H1 (cell line): Measurements from ENCODE around the gene SOCS3. TPM values are rescaled to one million over a fixed set of nuclear protein-coding genes. Genes with fewer than 3 reads are reported as not detected.

Source experiments
- CTCF ChIA-PET: fragments of 300-600 bp; sonication (Branson Sonifier 250); formaldehyde crosslinking; loops from one replicate; lab custom pipeline; 2021; ENCODE audit not compliant: partially characterized antibody; lab: Charles Lee
- POLR2A ChIA-PET: fragments of 300-600 bp; sonication (Branson Sonifier 250); formaldehyde crosslinking; loops from one replicate; lab custom pipeline; 2021; ENCODE audit warnings: inconsistent platforms; ENCODE audit not compliant: partially characterized antibody; lab: Charles Lee
- DNase-seq, 2 experiments: peaks; one replicate each; pipeline versions ENCODE4 v3.0.0 to v3.0.0-alpha.2; 2010 to 2022; ENCODE audit warnings: low spot score in 2 of 2, low read depth in 1 of 2, mixed read lengths in 1 of 2
- FAIRE-seq: peaks from 2 replicates; lab custom pipeline; 2011; peaks lifted over from hg19 to GRCh38; lab: Jason Lieb, UNC
- H2AFZ ChIP-seq: 2 replicates; pipeline ENCODE4 v1.8.1; 2012; ENCODE audit warnings: low read length, inconsistent platforms
- H2AK5ac ChIP-seq: 2 replicates; pipeline ENCODE4 v1.6.1; 2013; ENCODE audit warnings: low read depth, low read length
- H2BK120ac ChIP-seq: replicated peaks from 2 replicates; pipeline ENCODE3; 2013; ENCODE audit warnings: low read depth, low read length, inconsistent platforms
- H2BK12ac ChIP-seq: 2 replicates; pipeline ENCODE4 v1.6.1; 2013; ENCODE audit warnings: low read depth, low read length
- H2BK15ac ChIP-seq: 2 replicates; pipeline ENCODE4 v1.6.1; 2013; ENCODE audit warnings: low read length
- H2BK20ac ChIP-seq: 2 replicates; pipeline ENCODE4 v1.6.1; 2013; ENCODE audit warnings: low read length
- H2BK5ac ChIP-seq: 2 replicates; pipeline ENCODE4 v1.6.1; 2013; ENCODE audit warnings: low read depth, low read length
- H3K14ac ChIP-seq: 2 replicates; pipeline ENCODE4 v1.6.1; 2013; ENCODE audit warnings: inconsistent platforms; ENCODE audit not compliant: insufficient read length
- H3K18ac ChIP-seq: 2 replicates; pipeline ENCODE4 v1.6.1; 2013; ENCODE audit warnings: low read length; ENCODE audit errors: extremely low read depth
- H3K23ac ChIP-seq: 2 replicates; pipeline ENCODE4 v1.6.1; 2013; ENCODE audit warnings: inconsistent platforms; ENCODE audit not compliant: insufficient read length
- H3K23me2 ChIP-seq: 2 replicates; pipeline ENCODE4 v1.6.1; 2013; ENCODE audit warnings: low read depth, low read length
- H3K27ac ChIP-seq: 2 replicates; pipeline ENCODE4 v1.6.1; 2011; ENCODE audit warnings: low read depth, low read length, inconsistent platforms
- H3K27me3 ChIP-seq, 4 experiments: replicated peaks in 1 of 4; 1 replicate in 1 of 4; 2 replicates in 3 of 4; pipeline versions ENCODE4 v1.6.1 to v1.8.1; 2011 to 2013; ENCODE audit warnings: low read length in 3 of 4, mild to moderate bottlenecking in 3 of 4, inconsistent platforms in 2 of 4, mixed read lengths in 2 of 4, moderate library complexity in 1 of 4; ENCODE audit not compliant: control insufficient read depth in 3 of 4, insufficient read depth in 3 of 4; ENCODE audit errors: extremely low read depth in 1 of 4
- H3K36me3 ChIP-seq, 4 experiments: 2 replicates each; pipeline versions ENCODE4 v1.6.1 to v1.8.1; 2011 to 2013; ENCODE audit warnings: mild to moderate bottlenecking in 4 of 4, low read length in 3 of 4, moderate library complexity in 2 of 4, control low read depth in 1 of 4, inconsistent platforms in 1 of 4; ENCODE audit not compliant: insufficient read depth in 4 of 4, control insufficient read depth in 2 of 4
- H3K4ac ChIP-seq: replicated peaks from 2 replicates; pipeline ENCODE3; 2013; ENCODE audit warnings: low read length, low read depth, mixed read lengths, inconsistent platforms; ENCODE audit not compliant: insufficient read length
- H3K4me1 ChIP-seq, 4 experiments: replicated peaks in 1 of 4; 1 replicate in 1 of 4; 2 replicates in 3 of 4; pipeline versions ENCODE4 v1.6.1 to v1.8.1; 2011 to 2013; ENCODE audit warnings: low read length in 3 of 4, inconsistent platforms in 2 of 4, mixed read lengths in 1 of 4; ENCODE audit not compliant: insufficient read depth in 4 of 4, control insufficient read depth in 3 of 4
- H3K4me2 ChIP-seq, 2 experiments: 2 replicates each; pipeline versions ENCODE4 v1.6.1 to v1.8.1; 2011 to 2013; ENCODE audit warnings: low read depth in 2 of 2, low read length in 2 of 2, control low read depth in 1 of 2, inconsistent platforms in 1 of 2, mild to moderate bottlenecking in 1 of 2; ENCODE audit not compliant: insufficient read depth in 1 of 2
- H3K4me3 ChIP-seq, 4 experiments: fragments of 200-600, 300-600 bp in 1 of 4; sonication (generic), shearing (Covaris generic), sonication (Bioruptor Twin) in 1 of 4; 2 replicates each; pipeline versions ENCODE4 v1.5.1 to v1.8.1; 2011 to 2016; ENCODE audit warnings: low read length in 4 of 4, low read depth in 3 of 4, control low read depth in 2 of 4, inconsistent platforms in 2 of 4, mild to moderate bottlenecking in 2 of 4, mixed read lengths in 1 of 4, moderate library complexity in 1 of 4; ENCODE audit not compliant: insufficient read depth in 2 of 4; ENCODE audit errors: extremely low read depth in 1 of 4
- H3K56ac ChIP-seq: replicated peaks from 2 replicates; pipeline ENCODE3; 2013; ENCODE audit warnings: low read depth, mild to moderate bottlenecking, mixed read lengths, low read length, inconsistent platforms; ENCODE audit not compliant: insufficient read length
- H3K79me1 ChIP-seq: 2 replicates; pipeline ENCODE4 v1.6.1; 2013; ENCODE audit warnings: low read depth, low read length, control low read depth
- H3K79me2 ChIP-seq, 2 experiments: 2 replicates each; pipeline versions ENCODE4 v1.6.1 to v1.8.1; 2012 to 2013; ENCODE audit warnings: low read length in 2 of 2, mild to moderate bottlenecking in 2 of 2, inconsistent platforms in 1 of 2; ENCODE audit not compliant: insufficient read depth in 2 of 2, control insufficient read depth in 1 of 2
- H3K9ac ChIP-seq, 4 experiments: replicated peaks in 1 of 4; 1 replicate in 1 of 4; 2 replicates in 3 of 4; pipeline versions ENCODE4 v1.6.1 to v1.8.1; 2011 to 2013; ENCODE audit warnings: low read depth in 3 of 4, low read length in 3 of 4, control low read depth in 2 of 4, mild to moderate bottlenecking in 2 of 4, moderate library complexity in 2 of 4, inconsistent platforms in 1 of 4; ENCODE audit errors: extremely low read depth in 1 of 4
- H3K9me3 ChIP-seq, 2 experiments: 2 replicates each; pipeline versions ENCODE4 v1.6.1 to v1.8.1; 2012 to 2013; ENCODE audit warnings: mild to moderate bottlenecking in 2 of 2, moderate library complexity in 2 of 2, control low read depth in 1 of 2, inconsistent platforms in 1 of 2, low read depth in 1 of 2, low read length in 1 of 2, mixed read lengths in 1 of 2; ENCODE audit not compliant: insufficient read depth in 2 of 2
- H4K20me1 ChIP-seq, 2 experiments: replicated peaks in 1 of 2; 2 replicates each; pipeline versions ENCODE3 to v1.8.1; 2011 to 2013; ENCODE audit warnings: inconsistent platforms in 2 of 2, low read length in 2 of 2, mild to moderate bottlenecking in 1 of 2; ENCODE audit not compliant: insufficient read depth in 2 of 2, control insufficient read depth in 1 of 2
- H4K5ac ChIP-seq: 2 replicates; pipeline ENCODE4 v1.6.1; 2013; ENCODE audit warnings: low read length, low read depth, mixed read lengths, inconsistent platforms; ENCODE audit not compliant: insufficient read length
- H4K8ac ChIP-seq: 2 replicates; pipeline ENCODE4 v1.8.0; 2013; ENCODE audit warnings: mild to moderate bottlenecking, moderate library complexity, low read length, inconsistent platforms; ENCODE audit not compliant: insufficient read depth; ENCODE audit errors: extremely low read depth
- H4K91ac ChIP-seq: replicated peaks from 2 replicates; pipeline ENCODE3; 2013; ENCODE audit warnings: low read length, mixed read lengths, inconsistent platforms; ENCODE audit not compliant: insufficient read length
- BACH1 ChIP-seq: IDR thresholded peaks from 2 replicates; pipeline ENCODE4 v1.6.1; 2012; ENCODE audit warnings: low read length, improper control_type of control experiment
- JUND ChIP-seq: IDR thresholded peaks from 2 replicates; pipeline ENCODE4 v1.6.1; 2011; ENCODE audit warnings: mild to moderate bottlenecking, improper control_type of control experiment, low read length
- NANOG ChIP-seq: IDR thresholded peaks from 2 replicates; pipeline ENCODE4 v1.6.1; 2011; ENCODE audit warnings: low read length, low read depth, mild to moderate bottlenecking, inconsistent platforms; ENCODE audit not compliant: insufficient read depth, poor library complexity, severe bottlenecking
- POLR2AphosphoS5 ChIP-seq: IDR thresholded peaks from 2 replicates; pipeline ENCODE4 v1.6.1; 2011; ENCODE audit warnings: low read depth, low read length
- SIN3A ChIP-seq, 2 experiments: IDR thresholded peaks in 1 of 2; conservative IDR thresholded peaks in 1 of 2; 2 replicates each; pipeline ENCODE4 v1.6.1; 2011 to 2012; ENCODE audit warnings: low read length in 2 of 2, improper control_type of control experiment in 1 of 2, low read depth in 1 of 2, mild to moderate bottlenecking in 1 of 2
- SIRT6 ChIP-seq: IDR thresholded peaks from one replicate; pipeline ENCODE4 v1.7.1; 2012; ENCODE audit warnings: low read length, inconsistent platforms
- TCF12 ChIP-seq: IDR thresholded peaks from 2 replicates; pipeline ENCODE4 v1.6.1; 2011; ENCODE audit warnings: low read depth, mild to moderate bottlenecking, low read length
- WGBS, 2 experiments: shearing (Covaris generic) in 1 of 2; methylation state at CpG; one replicate each; pipeline versions ENCODE4 v1.1.6 to v1.1.7; 2013 to 2015; ENCODE audit warnings: low lambda C conversion rate in 2 of 2, mixed read lengths in 2 of 2, inconsistent platforms in 1 of 2, low coverage in 1 of 2, missing lambda C conversion rate in 1 of 2; ENCODE audit not compliant: insufficient replicate concordance in 2 of 2, insufficient coverage in 1 of 2, insufficient read length in 1 of 2; ENCODE audit errors: extremely low coverage in 1 of 2, missing lambda C conversion rate in 1 of 2; 5-methylcytosine and 5-hydroxymethylcytosine counted together
- polyA plus RNA-seq, 7 experiments: library from polyadenylated mRNA; depleted of rRNA in 3 of 7; stranded (reverse) in 5 of 7; unstranded in 2 of 7; fragments of >200 nt in 5 of 7; fragments of 200-250 nt in 2 of 7; gene quantifications; 1 replicate in 5 of 7; 2 replicates in 1 of 7; 4 replicates in 1 of 7; pipeline versions ENCODE4 v1.2.1 to v1.2.3, GENCODE V29; 2011 to 2013; ENCODE audit warnings: missing spikeins in 2 of 7, mixed read lengths in 2 of 7
- total RNA-seq: library from RNA; stranded (reverse); fragmentation: NEBNext Ultra II Directional; extraction: Animal tissue kit (Norgen Biotek cat#: 25700); gene quantifications from 2 replicates; pipeline ENCODE4 v1.2.1, GENCODE V29; 2021

Gene SOCS3
- total and polyA plus RNA-seq, 2 of the 8 experiments (the other 6 are each of a cell fraction or from before 2014, with no cell fraction given), result 10.1 to 47.9 TPM

GRCh38 chr17:78406920-78407319 lies 47.0 kb upstream of the SOCS3 start:
- H3K9me3 ChIP-seq, result no peaks in the 10 kb centered on the region

More at GRCh38 chr17:78406920-78407319, 47.0 kb upstream of the SOCS3 start:
- H3K79me1 ChIP-seq, result peaks cover 13% of the 10 kb centered on the region
- H3K79me2 ChIP-seq, result peaks cover 0 to 80% of the 10 kb centered on the region in 2 experiments; a peak in 2 of 4 replicates
- no peak overlapping the region for H2AK5ac ChIP-seq
- no peak overlapping the region for H2BK120ac ChIP-seq
- peak overlapping the region in 1 of 4 experiments; percentile 37; a peak in 1 of 7 replicates for H3K9ac ChIP-seq
- FAIRE-seq, result no peak
- H3K27ac ChIP-seq, result no peak overlapping the region
- H3K4ac ChIP-seq, result no peak overlapping the region
- H3K27me3 ChIP-seq, result no peaks in the 10 kb centered on the region
- H3K14ac ChIP-seq, result no peak overlapping the region
- peaks cover 12 to 26% (median 24%) of the 10 kb centered on the region in 4 experiments for H3K36me3 ChIP-seq
- H2BK12ac ChIP-seq, result 0 out of 2 replicates have a peak overlapping the region, but pooled peaks have one; percentile 4
- CTCF ChIA-PET, result interaction anchor here (0.7 to 6.5 kb wide), 5 partner anchors 10 to 260 kb away, joined by 4 to 28 read pairs (median 8); no protein-coding TSS in a partner anchor
- WGBS, 2 experiments, result 90% methylated on average over 7 of the region's 8 CpGs; no CpG with 5 or more reads in 1 of the 2 experiments
- H3K18ac ChIP-seq, result no peak overlapping the region
- peaks cover 0 to 15% (median 8%) of the 10 kb centered on the region in 4 experiments; a peak in 5 of 7 replicates for H3K4me1 ChIP-seq
- no peak overlapping the region for H4K5ac ChIP-seq
- H3K23me2 ChIP-seq, result no peaks in the 10 kb centered on the region
- H4K20me1 ChIP-seq, result peaks cover 25 to 47% of the 10 kb centered on the region in 2 experiments
- H4K8ac ChIP-seq, result no peak overlapping the region
- no peak overlapping the region for H3K56ac ChIP-seq
- DNase-seq, result no peak
- no peak overlapping the region for H2BK15ac ChIP-seq
- TF ChIP-seq TCF12 (no peak), BACH1 (no peak), JUND (no peak), SIRT6 (no peak), NANOG (no peak), SIN3A (conservative IDR thresholded peaks at IDR 0.05 in 1 of 2, IDR thresholded peaks at IDR 0.05 in 1 of 2; ENCODE audit: low read depth in 1 of 2, low read length in 2 of 2) (no peak), POLR2AphosphoS5 (0 out of 2 replicates have a peak, but pooled peaks have one; percentile 13)
- TF ChIP-seq, all 59 proteins: peak for 1
- H4K91ac ChIP-seq, result no peak overlapping the region
- POLR2A ChIA-PET, result interaction anchor here (0.9 to 1.7 kb wide), 2 partner anchors 9 to 25 kb away, joined by 3 to 5 read pairs; no protein-coding TSS in a partner anchor
- H2AFZ ChIP-seq, result no peak overlapping the region
- H3K4me3 ChIP-seq, result no peak overlapping the region
- H2BK5ac ChIP-seq, result peak overlapping the region; percentile 20
- no peak overlapping the region for H2BK20ac ChIP-seq
- no peak overlapping the region for H3K23ac ChIP-seq
- H3K4me2 ChIP-seq, result no peak overlapping the region
